ENCODE measurements around the gene OS9.

DNA sequence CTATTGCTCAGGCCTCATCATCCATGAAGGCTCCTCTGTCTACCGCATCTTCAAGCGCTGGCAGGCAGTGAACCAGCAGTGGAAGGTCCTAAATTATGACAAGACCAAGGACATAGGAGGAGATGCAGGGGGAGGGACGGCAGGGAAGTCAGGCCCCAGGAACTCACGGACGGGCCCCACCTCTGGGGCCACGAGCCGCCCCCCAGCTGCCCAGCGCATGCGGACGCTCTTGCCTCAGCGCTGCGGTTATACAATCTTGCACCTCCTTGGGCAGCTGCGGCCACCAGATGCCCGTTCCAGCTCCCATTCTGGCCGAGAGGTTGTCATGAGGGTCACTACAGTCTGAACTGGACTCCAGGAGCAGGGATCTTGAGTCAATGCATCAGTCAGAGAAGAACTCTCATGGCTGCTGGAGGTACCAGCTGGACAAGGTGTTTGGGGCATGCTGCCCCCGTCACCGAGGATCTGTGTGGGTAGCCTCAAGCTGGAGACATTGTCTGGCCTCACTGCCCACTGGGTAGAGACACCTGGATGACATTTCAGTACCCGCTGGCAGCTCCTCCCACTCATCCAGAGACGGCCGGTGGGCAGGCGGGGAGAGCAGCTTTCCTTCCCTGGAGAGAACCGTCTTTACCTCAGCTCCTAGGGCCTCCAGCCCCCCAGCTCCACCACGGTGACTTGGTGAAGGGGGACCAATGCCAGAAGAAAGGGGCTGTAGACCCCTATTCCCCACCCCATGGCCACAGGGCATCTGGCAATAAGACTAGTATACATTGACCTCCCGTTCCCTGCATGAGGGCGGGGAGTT is 64.8 kb downstream of the OS9 start:
- TF ChIP-seq, protein P1, sequence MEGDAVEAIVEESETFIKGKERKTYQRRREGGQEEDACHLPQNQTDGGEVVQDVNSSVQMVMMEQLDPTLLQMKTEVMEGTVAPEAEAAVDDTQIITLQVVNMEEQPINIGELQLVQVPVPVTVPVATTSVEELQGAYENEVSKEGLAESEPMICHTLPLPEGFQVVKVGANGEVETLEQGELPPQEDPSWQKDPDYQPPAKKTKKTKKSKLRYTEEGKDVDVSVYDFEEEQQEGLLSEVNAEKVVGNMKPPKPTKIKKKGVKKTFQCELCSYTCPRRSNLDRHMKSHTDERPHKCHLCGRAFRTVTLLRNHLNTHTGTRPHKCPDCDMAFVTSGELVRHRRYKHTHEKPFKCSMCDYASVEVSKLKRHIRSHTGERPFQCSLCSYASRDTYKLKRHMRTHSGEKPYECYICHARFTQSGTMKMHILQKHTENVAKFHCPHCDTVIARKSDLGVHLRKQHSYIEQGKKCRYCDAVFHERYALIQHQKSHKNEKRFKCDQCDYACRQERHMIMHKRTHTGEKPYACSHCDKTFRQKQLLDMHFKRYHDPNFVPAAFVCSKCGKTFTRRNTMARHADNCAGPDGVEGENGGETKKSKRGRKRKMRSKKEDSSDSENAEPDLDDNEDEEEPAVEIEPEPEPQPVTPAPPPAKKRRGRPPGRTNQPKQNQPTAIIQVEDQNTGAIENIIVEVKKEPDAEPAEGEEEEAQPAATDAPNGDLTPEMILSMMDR (IDR thresholded peaks at IDR 0.05), result no peak
- TF ChIP-seq POLR2AphosphoS5 (IDR thresholded peaks at IDR 0.05) (no peak), EP300 (IDR thresholded peaks at IDR 0.05) (no peak), POLR2A (IDR thresholded peaks at IDR 0.05) (no peak)

Data from sigmoid colon (tissue), 4 donors.